Left lung (tissue), 10 donors: ENCODE results near the gene H1-8. TPM values are rescaled to one million over a fixed set of nuclear protein-coding genes. Genes with fewer than 3 reads are reported as not detected.

Experiments
- ATAC-seq: fragments of 200-7000 bp; cut with Tn5 transposase; one replicate; pipeline ENCODE4 v1.9.1; 2020; ENCODE audit warnings: moderate library complexity
- DNase-seq, 4 donors: peaks; one replicate each; pipeline ENCODE4 v3.0.0-alpha.2; 2013 to 2020
- H3K27ac ChIP-seq, 2 donors: fragments of 200-600 bp; sonication (generic) in 1 of 2; one replicate each; pipeline versions ENCODE4 v1.5.0 to v1.8.0; 2020 to 2021
- H3K27me3 ChIP-seq, 2 donors: fragments of 200-600 bp; sonication (generic) in 1 of 2; one replicate each; pipeline versions ENCODE4 v1.5.0 to v1.8.0; 2020 to 2021
- H3K36me3 ChIP-seq, 2 donors: fragments of 200-600 bp; sonication (generic) in 1 of 2; one replicate each; pipeline versions ENCODE4 v1.5.0 to v1.8.0; 2020 to 2021
- H3K4me1 ChIP-seq, 2 donors: fragments of 200-600 bp; one replicate each; pipeline ENCODE4 v1.8.0; 2021
- H3K4me3 ChIP-seq, 2 donors: fragments of 200-600 bp; sonication (generic) in 1 of 2; one replicate each; pipeline versions ENCODE4 v1.5.0 to v1.8.0; 2020 to 2021; ENCODE audit warnings: mild to moderate bottlenecking in 1 of 2
- H3K9me3 ChIP-seq, 2 donors: fragments of 200-600 bp; sonication (generic) in 1 of 2; one replicate each; pipeline versions ENCODE4 v1.5.0 to v1.8.0; 2020 to 2021
- intact Hi-C, 2 donors: fragments of 100-400 bp; cut with DNase I; formaldehyde crosslinking; loops; one replicate each; pipeline versions ENCODE4 v1.11.2 to v1.14.2; 2022
- polyA plus RNA-seq, 6 donors: library from polyadenylated mRNA; unstranded; fragments of 120-200 nt; gene quantifications; one replicate each; pipeline ENCODE4 v1.2.1, GENCODE V29; 2013; ENCODE audit not compliant: insufficient read length in 6 of 6
- total RNA-seq, 2 donors: library from RNA; stranded (reverse); fragmentation: NEBNext Ultra II Directional; extraction: Animal tissue kit (Norgen Biotek cat#: 25700); gene quantifications; one replicate each; pipeline ENCODE4 v1.2.1, GENCODE V29; 2021
- TF ChIP-seq, protein P1 (sequence below), 2 donors: fragments of 200-600 bp; sonication (generic) in 1 of 2; IDR thresholded peaks; one replicate each; pipeline versions ENCODE4 v1.5.0 to v1.8.0; 2021; ENCODE audit warnings: antibody characterized with exemption in 2 of 2
- donor health status: DM: no; HTN: yes; CAD: no.
- donor health status: DM: no; HTN: no; CAD: no.

H1-8 gene
- total and polyA plus RNA-seq, 8 donors = not detected

DNA sequence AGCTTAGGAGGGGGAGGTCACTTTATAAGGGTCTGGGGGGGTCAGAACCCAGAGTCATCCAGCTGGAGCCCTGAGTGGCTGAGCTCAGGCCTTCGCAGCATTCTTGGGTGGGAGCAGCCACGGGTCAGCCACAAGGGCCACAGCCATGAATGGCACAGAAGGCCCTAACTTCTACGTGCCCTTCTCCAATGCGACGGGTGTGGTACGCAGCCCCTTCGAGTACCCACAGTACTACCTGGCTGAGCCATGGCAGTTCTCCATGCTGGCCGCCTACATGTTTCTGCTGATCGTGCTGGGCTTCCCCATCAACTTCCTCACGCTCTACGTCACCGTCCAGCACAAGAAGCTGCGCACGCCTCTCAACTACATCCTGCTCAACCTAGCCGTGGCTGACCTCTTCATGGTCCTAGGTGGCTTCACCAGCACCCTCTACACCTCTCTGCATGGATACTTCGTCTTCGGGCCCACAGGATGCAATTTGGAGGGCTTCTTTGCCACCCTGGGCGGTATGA is 14.3 kb upstream of the H1-8 start, which contains the start of gene RHO:
Gene RHO (plus strand): TSS at position 51 of the 512 bp plus-strand sequence. CDS start 95 bp downstream, at position 146.
- DNase-seq (peak in 1 of 4 donors; percentile 49), ATAC-seq (no peak)
- TF ChIP-seq, protein P1, sequence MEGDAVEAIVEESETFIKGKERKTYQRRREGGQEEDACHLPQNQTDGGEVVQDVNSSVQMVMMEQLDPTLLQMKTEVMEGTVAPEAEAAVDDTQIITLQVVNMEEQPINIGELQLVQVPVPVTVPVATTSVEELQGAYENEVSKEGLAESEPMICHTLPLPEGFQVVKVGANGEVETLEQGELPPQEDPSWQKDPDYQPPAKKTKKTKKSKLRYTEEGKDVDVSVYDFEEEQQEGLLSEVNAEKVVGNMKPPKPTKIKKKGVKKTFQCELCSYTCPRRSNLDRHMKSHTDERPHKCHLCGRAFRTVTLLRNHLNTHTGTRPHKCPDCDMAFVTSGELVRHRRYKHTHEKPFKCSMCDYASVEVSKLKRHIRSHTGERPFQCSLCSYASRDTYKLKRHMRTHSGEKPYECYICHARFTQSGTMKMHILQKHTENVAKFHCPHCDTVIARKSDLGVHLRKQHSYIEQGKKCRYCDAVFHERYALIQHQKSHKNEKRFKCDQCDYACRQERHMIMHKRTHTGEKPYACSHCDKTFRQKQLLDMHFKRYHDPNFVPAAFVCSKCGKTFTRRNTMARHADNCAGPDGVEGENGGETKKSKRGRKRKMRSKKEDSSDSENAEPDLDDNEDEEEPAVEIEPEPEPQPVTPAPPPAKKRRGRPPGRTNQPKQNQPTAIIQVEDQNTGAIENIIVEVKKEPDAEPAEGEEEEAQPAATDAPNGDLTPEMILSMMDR (IDR thresholded peaks at IDR 0.05) = no peak
- H3K4me3 ChIP-seq = no peak within 1 kb of the TSS
- no peak within 1 kb of the TSS for H3K27ac ChIP-seq
- intact Hi-C loops = no loop called here
- peaks cover 0 to 30% of the 10 kb centered on the region in 2 donors for H3K4me1 ChIP-seq
- H3K9me3 ChIP-seq = no peaks in the 10 kb centered on the region
- H3K27me3 ChIP-seq = no peaks in the 10 kb centered on the region
- no peaks in the 10 kb centered on the region for H3K36me3 ChIP-seq

DNA sequence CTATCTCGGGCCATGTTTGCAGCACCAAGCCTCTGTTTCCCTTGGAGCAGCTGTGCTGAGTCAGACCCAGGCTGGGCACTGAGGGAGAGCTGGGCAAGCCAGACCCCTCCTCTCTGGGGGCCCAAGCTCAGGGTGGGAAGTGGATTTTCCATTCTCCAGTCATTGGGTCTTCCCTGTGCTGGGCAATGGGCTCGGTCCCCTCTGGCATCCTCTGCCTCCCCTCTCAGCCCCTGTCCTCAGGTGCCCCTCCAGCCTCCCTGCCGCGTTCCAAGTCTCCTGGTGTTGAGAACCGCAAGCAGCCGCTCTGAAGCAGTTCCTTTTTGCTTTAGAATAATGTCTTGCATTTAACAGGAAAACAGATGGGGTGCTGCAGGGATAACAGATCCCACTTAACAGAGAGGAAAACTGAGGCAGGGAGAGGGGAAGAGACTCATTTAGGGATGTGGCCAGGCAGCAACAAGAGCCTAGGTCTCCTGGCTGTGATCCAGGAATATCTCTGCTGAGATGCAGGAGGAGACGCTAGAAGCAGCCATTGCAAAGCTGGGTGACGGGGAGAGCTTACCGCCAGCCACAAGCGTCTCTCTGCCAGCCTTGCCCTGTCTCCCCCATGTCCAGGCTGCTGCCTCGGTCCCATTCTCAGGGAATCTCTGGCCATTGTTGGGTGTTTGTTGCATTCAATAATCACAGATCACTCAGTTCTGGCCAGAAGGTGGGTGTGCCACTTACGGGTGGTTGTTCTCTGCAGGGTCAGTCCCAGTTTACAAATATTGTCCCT is 13.4 kb upstream of the H1-8 start:
- DNase-seq = peak in 1 of 4 donors; percentile 51
- TF ChIP-seq, protein P1 (IDR thresholded peaks at IDR 0.05) = no peak
- intact Hi-C loops = no loop called here
- no peaks in the 10 kb centered on the region for H3K9me3 ChIP-seq
- H3K4me3 ChIP-seq = no peak overlapping the region
- peaks cover 0 to 30% of the 10 kb centered on the region in 2 donors for H3K4me1 ChIP-seq
- H3K27ac ChIP-seq = no peak overlapping the region
- no peak for ATAC-seq
- no peaks in the 10 kb centered on the region for H3K36me3 ChIP-seq
- no peaks in the 10 kb centered on the region for H3K27me3 ChIP-seq

DNA sequence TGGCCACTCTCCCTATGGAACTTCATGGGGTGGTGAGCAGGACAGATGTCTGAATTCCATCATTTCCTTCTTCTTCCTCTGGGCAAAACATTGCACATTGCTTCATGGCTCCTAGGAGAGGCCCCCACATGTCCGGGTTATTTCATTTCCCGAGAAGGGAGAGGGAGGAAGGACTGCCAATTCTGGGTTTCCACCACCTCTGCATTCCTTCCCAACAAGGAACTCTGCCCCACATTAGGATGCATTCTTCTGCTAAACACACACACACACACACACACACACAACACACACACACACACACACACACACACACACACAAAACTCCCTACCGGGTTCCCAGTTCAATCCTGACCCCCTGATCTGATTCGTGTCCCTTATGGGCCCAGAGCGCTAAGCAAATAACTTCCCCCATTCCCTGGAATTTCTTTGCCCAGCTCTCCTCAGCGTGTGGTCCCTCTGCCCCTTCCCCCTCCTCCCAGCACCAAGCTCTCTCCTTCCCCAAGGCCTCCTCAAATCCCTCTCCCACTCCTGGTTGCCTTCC is 12.7 kb upstream of the H1-8 start:
- Histone ChIP-seq H3K4me3 (no peak overlapping the region), H3K9me3 (no peaks in the 10 kb centered on the region), H3K27me3 (no peaks in the 10 kb centered on the region), H3K27ac (no peak overlapping the region), H3K36me3 (no peaks in the 10 kb centered on the region), H3K4me1 (peaks cover 0 to 25% of the 10 kb centered on the region in 2 donors)
- TF ChIP-seq, protein P1 (IDR thresholded peaks at IDR 0.05) = no peak
- no peak for ATAC-seq
- intact Hi-C loops = no loop called here
- DNase-seq = no peak

DNA sequence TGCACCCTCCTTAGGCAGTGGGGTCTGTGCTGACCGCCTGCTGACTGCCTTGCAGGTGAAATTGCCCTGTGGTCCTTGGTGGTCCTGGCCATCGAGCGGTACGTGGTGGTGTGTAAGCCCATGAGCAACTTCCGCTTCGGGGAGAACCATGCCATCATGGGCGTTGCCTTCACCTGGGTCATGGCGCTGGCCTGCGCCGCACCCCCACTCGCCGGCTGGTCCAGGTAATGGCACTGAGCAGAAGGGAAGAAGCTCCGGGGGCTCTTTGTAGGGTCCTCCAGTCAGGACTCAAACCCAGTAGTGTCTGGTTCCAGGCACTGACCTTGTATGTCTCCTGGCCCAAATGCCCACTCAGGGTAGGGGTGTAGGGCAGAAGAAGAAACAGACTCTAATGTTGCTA is 12.2 kb upstream of the H1-8 start:
- Histone ChIP-seq H3K27ac (no peak overlapping the region), H3K36me3 (no peaks in the 10 kb centered on the region), H3K4me1 (peaks cover 0 to 20% of the 10 kb centered on the region in 2 donors), H3K9me3 (no peaks in the 10 kb centered on the region), H3K4me3 (no peak overlapping the region), H3K27me3 (no peaks in the 10 kb centered on the region)
- TF ChIP-seq, protein P1 (IDR thresholded peaks at IDR 0.05) = no peak
- peak in 1 of 4 donors; percentile 31 for DNase-seq
- intact Hi-C loops = no loop called here
- no peak for ATAC-seq

DNA sequence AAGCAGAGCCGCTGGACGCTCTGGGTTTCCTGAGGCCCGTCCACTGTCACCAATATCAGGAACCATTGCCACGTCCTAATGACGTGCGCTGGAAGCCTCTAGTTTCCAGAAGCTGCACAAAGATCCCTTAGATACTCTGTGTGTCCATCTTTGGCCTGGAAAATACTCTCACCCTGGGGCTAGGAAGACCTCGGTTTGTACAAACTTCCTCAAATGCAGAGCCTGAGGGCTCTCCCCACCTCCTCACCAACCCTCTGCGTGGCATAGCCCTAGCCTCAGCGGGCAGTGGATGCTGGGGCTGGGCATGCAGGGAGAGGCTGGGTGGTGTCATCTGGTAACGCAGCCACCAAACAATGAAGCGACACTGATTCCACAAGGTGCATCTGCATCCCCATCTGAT is 11.3 kb upstream of the H1-8 start:
- Histone ChIP-seq H3K4me3 (no peak overlapping the region), H3K27me3 (no peaks in the 10 kb centered on the region), H3K4me1 (peaks cover 0 to 11% of the 10 kb centered on the region in 2 donors), H3K9me3 (no peaks in the 10 kb centered on the region), H3K27ac (no peak overlapping the region), H3K36me3 (no peaks in the 10 kb centered on the region)
- intact Hi-C loops = no loop called here
- DNase-seq = no peak
- ATAC-seq = no peak
- TF ChIP-seq, protein P1 (IDR thresholded peaks at IDR 0.05) = no peak
